HG03039 (cell line): ENCODE measurements around the gene TSPAN4.

Experiments
- ATAC-seq: cut with Tn5 transposase; IDR thresholded peaks from one replicate; pipeline ENCODE4 v1.9.1; 2021; ENCODE audit warnings: mild to moderate bottlenecking, moderate library complexity; ENCODE audit not compliant: unreplicated experiment

TSPAN4 gene

GRCh38 chr11:904380-904779 lies 61.7 kb downstream of the TSPAN4 start:
- ATAC-seq, result no peak

- ATAC-seq, result no peak
Measured at GRCh38 chr11:905952-906351, 63.3 kb downstream of the TSPAN4 start.

GRCh38 chr11:907668-908067 lies 65.0 kb downstream of the TSPAN4 start:
- no peak for ATAC-seq

- no peak for ATAC-seq
Measured at GRCh38 chr11:908273-908672, 65.6 kb downstream of the TSPAN4 start.

- no peak for ATAC-seq
Measured at GRCh38 chr11:909406-909805, 66.8 kb downstream of the TSPAN4 start.

GRCh38 chr11:910044-910588 lies 67.5 kb downstream of the TSPAN4 start:
- ATAC-seq, result peak; percentile 4

GRCh38 chr11:910589-911030 lies 68.0 kb downstream of the TSPAN4 start, which contains the start of gene CHID1:
Gene CHID1, minus strand, starts transcription at chr11:910810. Its CDS starts 5,994 bp downstream, at chr11:904816.
- ATAC-seq, result peak; percentile 78

- ATAC-seq, result peak; percentile 25
Measured at GRCh38 chr11:911031-911889, 68.6 kb downstream of the TSPAN4 start.

- ATAC-seq, result no peak
Measured at GRCh38 chr11:911890-912219, 69.2 kb downstream of the TSPAN4 start.

GRCh38 chr11:912266-912665 lies 69.6 kb downstream of the TSPAN4 start:
- no peak for ATAC-seq

GRCh38 chr11:913043-913442 lies 70.4 kb downstream of the TSPAN4 start:
- ATAC-seq, result no peak

GRCh38 chr11:914204-914603 lies 71.6 kb downstream of the TSPAN4 start:
- no peak for ATAC-seq

- no peak for ATAC-seq
Measured at GRCh38 chr11:914747-915501, 72.3 kb downstream of the TSPAN4 start.
